K562 (cell line): ENCODE data around the gene SEC16A. TPM values are rescaled to one million over a fixed set of nuclear protein-coding genes. Genes with fewer than 3 reads are reported as not detected.

Experiments
- CHD2 ChIP-seq: IDR thresholded peaks from 2 replicates; pipeline ENCODE4 v1.6.1; 2011; ENCODE audit warnings: low read depth, low read length
- CUX1 ChIP-seq: fragments of 200-800 bp; sonication (Bioruptor generic); IDR thresholded peaks from 2 replicates; pipeline ENCODE4 v1.6.1; 2016; ENCODE audit warnings: missing genetic modification characterization, missing compliant biosample characterization
- DNMT1 ChIP-seq: fragments of 450-650 bp; IDR thresholded peaks from 2 replicates; pipeline ENCODE4 v1.6.1; 2016; ENCODE audit warnings: antibody characterized with exemption, mild to moderate bottlenecking
- ESRRA ChIP-seq: fragments of 450-650 bp; IDR thresholded peaks from 2 replicates; pipeline ENCODE4 v1.6.1; 2014; ENCODE audit warnings: low read depth, mild to moderate bottlenecking, moderate library complexity, borderline replicate concordance
- KDM5B ChIP-seq: fragments of 200-600 bp; sonication (generic); IDR thresholded peaks from 2 replicates; pipeline ENCODE4 v1.6.1; 2012; ENCODE audit warnings: low read depth, mild to moderate bottlenecking, moderate library complexity, low read length, control low read depth, inconsistent platforms; ENCODE audit not compliant: insufficient replicate concordance
- NCOA1 ChIP-seq: fragments of 450-650 bp; IDR thresholded peaks from 2 replicates; pipeline ENCODE4 v1.6.1; 2016; ENCODE audit warnings: low read depth
- NONO ChIP-seq, 2 experiments: fragments of 200-400 bp in 1 of 2; fragments of 450-650 bp in 1 of 2; formaldehyde crosslinking in 1 of 2; IDR thresholded peaks; 2 replicates each; pipeline ENCODE4 v1.6.1; 2017; ENCODE audit warnings: low read depth in 2 of 2, mild to moderate bottlenecking in 2 of 2, moderate library complexity in 2 of 2, low read length in 1 of 2
- OTX1 ChIP-seq: fragments of 450-650 bp; formaldehyde crosslinking; IDR thresholded peaks from 2 replicates; pipeline ENCODE4 v1.4.0; 2022; ENCODE audit warnings: mild to moderate bottlenecking
- ZFX ChIP-seq: sonication (generic); formaldehyde crosslinking; IDR thresholded peaks from 2 replicates; pipeline ENCODE4 v1.8.0; 2022; ENCODE audit warnings: mild to moderate bottlenecking, missing genetic modification reagents, moderate library complexity
- ZNF197 ChIP-seq: fragments of 200-800 bp; sonication (Bioruptor generic); IDR thresholded peaks from 2 replicates; pipeline ENCODE4 v1.6.1; 2016; ENCODE audit warnings: low read depth, missing genetic modification characterization, missing compliant biosample characterization
- ZNF589 ChIP-seq: fragments of 200-800 bp; sonication (Bioruptor generic); IDR thresholded peaks from 2 replicates; pipeline ENCODE4 v1.6.1; 2016; ENCODE audit warnings: low read depth, missing genetic modification characterization, missing compliant biosample characterization
- ZNF717 ChIP-seq: fragments of 250-450 bp; sonication (Bioruptor Pico); IDR thresholded peaks from 2 replicates; pipeline ENCODE4 v1.5.0; 2021
- polyA plus RNA-seq, 8 experiments: library from polyadenylated mRNA; depleted of rRNA in 4 of 8; stranded (reverse) in 5 of 8; unstranded in 3 of 8; fragments of >200 nt; fragmentation: Nextera tagmentation in 2 of 8; fragmentation: Illumina TruSeq in 1 of 8; extraction: Ambion mirVana in 2 of 8; extraction: Trizol in 1 of 8; gene quantifications; 2 replicates each; pipeline versions ENCODE4 v1.2.1 to v1.2.3, GENCODE V29; 2011 to 2014; ENCODE audit warnings: inconsistent platforms in 1 of 8, missing spikeins in 1 of 8
- total RNA-seq, 7 experiments: library from RNA; depleted of rRNA in 6 of 7; stranded (reverse); fragments of >200 nt in 6 of 7; fragmentation: Illumina TruSeq in 2 of 7; extraction: Trizol in 2 of 7; gene quantifications; 2 replicates each; pipeline versions ENCODE4 v1.2.1 to v1.2.3, GENCODE V29; 2011 to 2021; ENCODE audit warnings: low replicate concordance in 1 of 7
- TF ChIP-seq, protein P1 (sequence below): fragments of 250-450 bp; sonication (Bioruptor Pico); IDR thresholded peaks from 2 replicates; pipeline ENCODE4 v1.8.0; 2021; ENCODE audit warnings: mild to moderate bottlenecking, moderate library complexity
- TF ChIP-seq, protein P2 (sequence below): sonication (generic); formaldehyde crosslinking; IDR thresholded peaks from 2 replicates; pipeline ENCODE4 v1.8.0; 2022; ENCODE audit warnings: mild to moderate bottlenecking, missing genetic modification reagents

SEC16A gene
- total and polyA plus RNA-seq, 9 of the 15 experiments (the other 6 are each of a cell fraction or from before 2014, with no cell fraction given): 8.3 to 62.8 (median 14.0) TPM

DNA sequence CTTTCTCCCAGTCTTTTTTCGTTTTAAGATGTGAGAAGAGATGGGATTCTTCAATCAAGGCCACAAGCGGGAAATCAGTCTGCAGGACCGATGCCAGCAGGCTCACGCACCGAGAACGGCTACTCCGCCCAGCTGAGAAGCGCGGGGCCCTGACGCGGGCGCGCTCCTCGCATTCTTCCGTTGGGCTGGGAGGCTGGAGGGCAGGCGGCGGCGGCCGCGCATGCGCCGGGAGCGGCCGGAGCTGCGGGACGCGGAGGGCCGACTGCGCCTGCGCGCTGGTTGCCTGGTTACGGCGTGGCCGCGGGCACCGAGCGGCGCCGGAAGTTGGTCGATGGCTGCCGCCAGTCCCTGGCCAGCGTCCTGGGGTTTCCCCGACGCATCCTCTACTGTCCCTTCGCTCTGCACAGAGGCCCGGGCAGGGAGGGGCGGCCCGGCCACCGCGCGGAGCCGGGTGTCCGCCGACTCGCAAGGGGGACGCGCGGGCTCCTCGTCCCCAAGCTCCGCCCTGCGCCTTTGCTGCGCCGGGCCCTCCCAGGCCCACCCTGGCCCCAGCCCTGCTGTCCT lies 831 bp upstream of the SEC16A start (continued):
- no peak for TF ChIP-seq OTX1 (CRISPR knock-in tag)
- no peak for TF ChIP-seq CHD2
- TF ChIP-seq, protein P1, sequence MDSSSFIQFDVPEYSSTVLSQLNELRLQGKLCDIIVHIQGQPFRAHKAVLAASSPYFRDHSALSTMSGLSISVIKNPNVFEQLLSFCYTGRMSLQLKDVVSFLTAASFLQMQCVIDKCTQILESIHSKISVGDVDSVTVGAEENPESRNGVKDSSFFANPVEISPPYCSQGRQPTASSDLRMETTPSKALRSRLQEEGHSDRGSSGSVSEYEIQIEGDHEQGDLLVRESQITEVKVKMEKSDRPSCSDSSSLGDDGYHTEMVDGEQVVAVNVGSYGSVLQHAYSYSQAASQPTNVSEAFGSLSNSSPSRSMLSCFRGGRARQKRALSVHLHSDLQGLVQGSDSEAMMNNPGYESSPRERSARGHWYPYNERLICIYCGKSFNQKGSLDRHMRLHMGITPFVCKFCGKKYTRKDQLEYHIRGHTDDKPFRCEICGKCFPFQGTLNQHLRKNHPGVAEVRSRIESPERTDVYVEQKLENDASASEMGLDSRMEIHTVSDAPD (CRISPR knock-in tag): no peak
- peak; percentile 52 for TF ChIP-seq ZFX (CRISPR knock-in tag)
- TF ChIP-seq ZNF197 (CRISPR knock-in tag): no peak
- no peak for TF ChIP-seq ZNF589
- TF ChIP-seq ZNF717 (CRISPR knock-in tag): no peak
- TF ChIP-seq DNMT1: no peak
- peak in 1 of 2 experiments; percentile 14; a peak in 1 of 4 replicates for TF ChIP-seq NONO (IDR thresholded peaks at IDR 0.05; ENCODE audit: low read depth in 2 of 2, low read length in 1 of 2)
- TF ChIP-seq, protein P2, sequence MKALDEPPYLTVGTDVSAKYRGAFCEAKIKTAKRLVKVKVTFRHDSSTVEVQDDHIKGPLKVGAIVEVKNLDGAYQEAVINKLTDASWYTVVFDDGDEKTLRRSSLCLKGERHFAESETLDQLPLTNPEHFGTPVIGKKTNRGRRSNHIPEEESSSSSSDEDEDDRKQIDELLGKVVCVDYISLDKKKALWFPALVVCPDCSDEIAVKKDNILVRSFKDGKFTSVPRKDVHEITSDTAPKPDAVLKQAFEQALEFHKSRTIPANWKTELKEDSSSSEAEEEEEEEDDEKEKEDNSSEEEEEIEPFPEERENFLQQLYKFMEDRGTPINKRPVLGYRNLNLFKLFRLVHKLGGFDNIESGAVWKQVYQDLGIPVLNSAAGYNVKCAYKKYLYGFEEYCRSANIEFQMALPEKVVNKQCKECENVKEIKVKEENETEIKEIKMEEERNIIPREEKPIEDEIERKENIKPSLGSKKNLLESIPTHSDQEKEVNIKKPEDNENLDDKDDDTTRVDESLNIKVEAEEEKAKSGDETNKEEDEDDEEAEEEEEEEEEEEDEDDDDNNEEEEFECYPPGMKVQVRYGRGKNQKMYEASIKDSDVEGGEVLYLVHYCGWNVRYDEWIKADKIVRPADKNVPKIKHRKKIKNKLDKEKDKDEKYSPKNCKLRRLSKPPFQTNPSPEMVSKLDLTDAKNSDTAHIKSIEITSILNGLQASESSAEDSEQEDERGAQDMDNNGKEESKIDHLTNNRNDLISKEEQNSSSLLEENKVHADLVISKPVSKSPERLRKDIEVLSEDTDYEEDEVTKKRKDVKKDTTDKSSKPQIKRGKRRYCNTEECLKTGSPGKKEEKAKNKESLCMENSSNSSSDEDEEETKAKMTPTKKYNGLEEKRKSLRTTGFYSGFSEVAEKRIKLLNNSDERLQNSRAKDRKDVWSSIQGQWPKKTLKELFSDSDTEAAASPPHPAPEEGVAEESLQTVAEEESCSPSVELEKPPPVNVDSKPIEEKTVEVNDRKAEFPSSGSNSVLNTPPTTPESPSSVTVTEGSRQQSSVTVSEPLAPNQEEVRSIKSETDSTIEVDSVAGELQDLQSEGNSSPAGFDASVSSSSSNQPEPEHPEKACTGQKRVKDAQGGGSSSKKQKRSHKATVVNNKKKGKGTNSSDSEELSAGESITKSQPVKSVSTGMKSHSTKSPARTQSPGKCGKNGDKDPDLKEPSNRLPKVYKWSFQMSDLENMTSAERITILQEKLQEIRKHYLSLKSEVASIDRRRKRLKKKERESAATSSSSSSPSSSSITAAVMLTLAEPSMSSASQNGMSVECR: peak; percentile 74
- no peak for TF ChIP-seq NCOA1
- TF ChIP-seq CUX1 (CRISPR knock-in tag): no peak
- TF ChIP-seq ESRRA: peak; percentile 56; the same call in 1 of the 2 replicates
- peak; percentile 60 for TF ChIP-seq KDM5B
